ENCODE measurements around the gene C1orf216.

Gene C1orf216

DNA sequence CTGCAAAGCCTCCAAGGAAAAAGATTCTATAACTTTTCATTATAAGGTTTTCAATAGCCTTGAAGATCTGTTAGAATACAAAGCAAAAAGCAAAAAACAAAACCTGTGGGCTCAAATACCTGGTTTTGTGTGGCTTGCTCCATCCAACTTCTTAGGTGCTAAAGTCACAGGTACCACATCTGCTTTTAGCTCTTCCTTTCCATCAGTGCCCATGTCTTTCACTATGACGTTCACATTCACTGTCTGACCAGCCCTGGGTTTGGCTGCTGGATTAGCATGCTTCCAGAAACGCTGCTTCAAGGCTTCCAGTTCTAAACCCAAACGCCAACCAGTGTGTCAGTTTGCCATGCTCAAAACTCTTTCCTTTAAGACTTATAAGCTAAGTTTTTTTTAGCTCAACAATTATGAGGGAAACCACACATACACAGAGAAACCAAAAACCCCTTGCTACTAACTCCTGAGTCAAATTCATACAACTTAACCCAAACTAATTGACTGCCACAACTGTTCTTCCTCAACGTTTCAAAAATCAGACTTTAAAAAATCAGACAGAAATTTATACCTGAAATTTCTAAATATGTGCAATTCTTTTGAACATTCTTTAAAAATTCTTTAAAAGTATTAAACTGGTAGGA, 35.1 kb upstream of the C1orf216 start:
- no peak for DNase-seq
- H3K27me3 ChIP-seq (replicated peaks): no peaks in the 10 kb centered on the region
- in situ Hi-C loops (cut with HindIII; ENCODE audit: low pct_ligation_motif_present, low sequenced_read_pairs): no loop called here
- H3K4me3 ChIP-seq (ENCODE audit: low read depth, low read length): no peak overlapping the region
- H3K27ac ChIP-seq: no peak overlapping the region
- no peaks in the 10 kb centered on the region for H3K36me3 ChIP-seq (replicated peaks)
- TF ChIP-seq, protein P1, sequence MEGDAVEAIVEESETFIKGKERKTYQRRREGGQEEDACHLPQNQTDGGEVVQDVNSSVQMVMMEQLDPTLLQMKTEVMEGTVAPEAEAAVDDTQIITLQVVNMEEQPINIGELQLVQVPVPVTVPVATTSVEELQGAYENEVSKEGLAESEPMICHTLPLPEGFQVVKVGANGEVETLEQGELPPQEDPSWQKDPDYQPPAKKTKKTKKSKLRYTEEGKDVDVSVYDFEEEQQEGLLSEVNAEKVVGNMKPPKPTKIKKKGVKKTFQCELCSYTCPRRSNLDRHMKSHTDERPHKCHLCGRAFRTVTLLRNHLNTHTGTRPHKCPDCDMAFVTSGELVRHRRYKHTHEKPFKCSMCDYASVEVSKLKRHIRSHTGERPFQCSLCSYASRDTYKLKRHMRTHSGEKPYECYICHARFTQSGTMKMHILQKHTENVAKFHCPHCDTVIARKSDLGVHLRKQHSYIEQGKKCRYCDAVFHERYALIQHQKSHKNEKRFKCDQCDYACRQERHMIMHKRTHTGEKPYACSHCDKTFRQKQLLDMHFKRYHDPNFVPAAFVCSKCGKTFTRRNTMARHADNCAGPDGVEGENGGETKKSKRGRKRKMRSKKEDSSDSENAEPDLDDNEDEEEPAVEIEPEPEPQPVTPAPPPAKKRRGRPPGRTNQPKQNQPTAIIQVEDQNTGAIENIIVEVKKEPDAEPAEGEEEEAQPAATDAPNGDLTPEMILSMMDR (IDR thresholded peaks at IDR 0.05; ENCODE audit: low read depth, low read length, missing control alignments): no peak

- no peak for DNase-seq
- no peaks in the 10 kb centered on the region for H3K27me3 ChIP-seq (replicated peaks)
- H3K4me3 ChIP-seq (ENCODE audit: low read depth, low read length): no peak overlapping the region
- H3K36me3 ChIP-seq (replicated peaks): no peaks in the 10 kb centered on the region
- TF ChIP-seq, protein P1 (IDR thresholded peaks at IDR 0.05; ENCODE audit: low read depth, low read length, missing control alignments): no peak
- in situ Hi-C loops (cut with HindIII; ENCODE audit: low pct_ligation_motif_present, low sequenced_read_pairs): no loop called here
- no peak overlapping the region for H3K27ac ChIP-seq
Measured at GRCh38 chr1:35748326-35748725, 29.6 kb upstream of the C1orf216 start.

- no peaks in the 10 kb centered on the region for H3K27me3 ChIP-seq (replicated peaks)
- H3K4me3 ChIP-seq (ENCODE audit: low read depth, low read length): no peak overlapping the region
- TF ChIP-seq, protein P1 (IDR thresholded peaks at IDR 0.05; ENCODE audit: low read depth, low read length, missing control alignments): no peak
- in situ Hi-C loops (cut with HindIII; ENCODE audit: low pct_ligation_motif_present, low sequenced_read_pairs): no loop called here
- no peaks in the 10 kb centered on the region for H3K36me3 ChIP-seq (replicated peaks)
- H3K27ac ChIP-seq: no peak overlapping the region
- peak; percentile 6 for DNase-seq
Measured at GRCh38 chr1:35745124-35745730, 26.5 kb upstream of the C1orf216 start.

DNA sequence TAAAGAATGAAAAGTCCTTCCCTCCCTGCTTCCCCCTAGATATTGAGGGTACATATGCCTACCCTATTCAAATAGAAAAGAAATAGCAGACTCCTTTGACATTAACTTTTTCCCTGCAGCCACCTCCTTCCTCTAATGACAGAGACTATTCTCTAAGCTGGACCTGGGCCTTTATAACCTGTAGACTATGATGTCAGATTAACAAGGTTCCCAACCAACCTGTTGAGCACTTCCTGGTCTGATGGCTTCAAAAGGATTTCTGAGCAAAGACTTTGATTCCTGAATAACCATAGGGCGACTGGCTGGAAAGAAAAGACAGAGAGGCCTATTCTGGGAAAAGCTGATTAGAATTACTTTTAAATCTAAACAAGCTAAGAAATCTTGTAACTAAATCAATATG, 18.4 kb upstream of the C1orf216 start:
- in situ Hi-C loops (cut with HindIII; ENCODE audit: low pct_ligation_motif_present, low sequenced_read_pairs): no loop called here
- no peak overlapping the region for H3K27ac ChIP-seq
- no peaks in the 10 kb centered on the region for H3K27me3 ChIP-seq (replicated peaks)
- H3K36me3 ChIP-seq (replicated peaks): no peaks in the 10 kb centered on the region
- TF ChIP-seq, protein P1 (IDR thresholded peaks at IDR 0.05; ENCODE audit: low read depth, low read length, missing control alignments): no peak
- no peak overlapping the region for H3K4me3 ChIP-seq (ENCODE audit: low read depth, low read length)
- no peak for DNase-seq

GRCh38 chr1:35727434-35728040, 8.9 kb upstream of the C1orf216 start:
- Histone ChIP-seq H3K27me3 (replicated peaks) (no peaks in the 10 kb centered on the region), H3K4me3 (ENCODE audit: low read depth, low read length) (no peak overlapping the region), H3K27ac (no peak overlapping the region), H3K36me3 (replicated peaks) (no peaks in the 10 kb centered on the region)
- TF ChIP-seq, protein P1 (IDR thresholded peaks at IDR 0.05; ENCODE audit: low read depth, low read length, missing control alignments): no peak
- in situ Hi-C loops (cut with HindIII; ENCODE audit: low pct_ligation_motif_present, low sequenced_read_pairs): no loop called here
- no peak for DNase-seq
